Measurements from ENCODE around the gene NPY5R.
A peak's percentile ranks its signal among the peaks of the same experiment; 100 is the strongest.

NPY5R gene

DNA sequence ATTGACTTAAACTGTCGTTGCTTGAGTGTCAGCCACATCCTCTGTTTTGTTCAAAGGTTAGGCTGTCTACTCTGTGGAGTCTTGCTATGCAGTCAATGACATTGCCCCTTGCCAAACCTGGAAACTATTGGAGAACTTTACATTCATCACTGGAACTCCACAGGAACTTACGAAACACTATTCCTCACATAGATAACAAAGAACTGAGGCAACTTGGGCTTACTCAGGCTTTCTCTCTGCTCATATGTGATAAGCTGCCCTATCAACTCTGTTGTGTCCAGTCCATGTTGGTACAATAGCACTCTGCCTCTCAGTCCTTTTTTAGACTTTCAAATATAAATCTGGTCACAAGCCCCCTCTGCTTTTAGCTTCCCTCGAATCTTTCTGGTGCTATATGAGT, 9.4 kb downstream of the NPY5R start:
- Histone ChIP-seq H3K4me1 (ENCODE audit: low read length) (no peaks in the 10 kb centered on the region), H3K79me2 (ENCODE audit: low read length) (no peaks in the 10 kb centered on the region), H3K4me2 (ENCODE audit: low read depth, low read length) (no peak overlapping the region), H3K4me3 (ENCODE audit: low read length) (no peak overlapping the region), H3F3A (ENCODE audit: insufficient read depth, low read length) (no peaks in the 10 kb centered on the region), H2AFZ (ENCODE audit: low read length) (no peak overlapping the region), H3K36me3 (replicated peaks; ENCODE audit: insufficient read depth, low read length) (no peaks in the 10 kb centered on the region), H3K9me2 (replicated peaks; ENCODE audit: insufficient read depth, low read length) (no peaks in the 10 kb centered on the region), H3K27me3 (replicated peaks; ENCODE audit: insufficient read depth, low read length) (no peaks in the 10 kb centered on the region), H3K9ac (ENCODE audit: low read length) (no peak overlapping the region), H4K20me1 (ENCODE audit: insufficient read depth, low read length) (no peaks in the 10 kb centered on the region), H3K9me3 (replicated peaks; ENCODE audit: insufficient read depth, low read length) (no peaks in the 10 kb centered on the region), H3K27ac (ENCODE audit: low read length) (no peak overlapping the region)
- DNase-seq, result no peak
- TF ChIP-seq, protein P1, sequence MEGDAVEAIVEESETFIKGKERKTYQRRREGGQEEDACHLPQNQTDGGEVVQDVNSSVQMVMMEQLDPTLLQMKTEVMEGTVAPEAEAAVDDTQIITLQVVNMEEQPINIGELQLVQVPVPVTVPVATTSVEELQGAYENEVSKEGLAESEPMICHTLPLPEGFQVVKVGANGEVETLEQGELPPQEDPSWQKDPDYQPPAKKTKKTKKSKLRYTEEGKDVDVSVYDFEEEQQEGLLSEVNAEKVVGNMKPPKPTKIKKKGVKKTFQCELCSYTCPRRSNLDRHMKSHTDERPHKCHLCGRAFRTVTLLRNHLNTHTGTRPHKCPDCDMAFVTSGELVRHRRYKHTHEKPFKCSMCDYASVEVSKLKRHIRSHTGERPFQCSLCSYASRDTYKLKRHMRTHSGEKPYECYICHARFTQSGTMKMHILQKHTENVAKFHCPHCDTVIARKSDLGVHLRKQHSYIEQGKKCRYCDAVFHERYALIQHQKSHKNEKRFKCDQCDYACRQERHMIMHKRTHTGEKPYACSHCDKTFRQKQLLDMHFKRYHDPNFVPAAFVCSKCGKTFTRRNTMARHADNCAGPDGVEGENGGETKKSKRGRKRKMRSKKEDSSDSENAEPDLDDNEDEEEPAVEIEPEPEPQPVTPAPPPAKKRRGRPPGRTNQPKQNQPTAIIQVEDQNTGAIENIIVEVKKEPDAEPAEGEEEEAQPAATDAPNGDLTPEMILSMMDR (IDR thresholded peaks at IDR 0.05; ENCODE audit: low read length), result no peak
- TF ChIP-seq EZH2 (optimal IDR thresholded peaks at IDR 0.05; ENCODE audit: low read depth, low read length), result no peak
- no peak for TF ChIP-seq EZH2phosphoT487 (IDR thresholded peaks at IDR 0.05; ENCODE audit: low read length)

GRCh38 chr4:163356104-163356503, 12.4 kb downstream of the NPY5R start:
- DNase-seq, result no peak
- no peak overlapping the region for H2AFZ ChIP-seq (ENCODE audit: low read length)
- no peaks in the 10 kb centered on the region for H3K9me3 ChIP-seq (replicated peaks; ENCODE audit: insufficient read depth, low read length)
- no peaks in the 10 kb centered on the region for H3F3A ChIP-seq (ENCODE audit: insufficient read depth, low read length)
- H3K27ac ChIP-seq (ENCODE audit: low read length), result no peak overlapping the region
- no peaks in the 10 kb centered on the region for H4K20me1 ChIP-seq (ENCODE audit: insufficient read depth, low read length)
- H3K9ac ChIP-seq (ENCODE audit: low read length), result no peak overlapping the region
- H3K9me2 ChIP-seq (replicated peaks; ENCODE audit: insufficient read depth, low read length), result no peaks in the 10 kb centered on the region
- no peaks in the 10 kb centered on the region for H3K4me1 ChIP-seq (ENCODE audit: low read length)
- no peaks in the 10 kb centered on the region for H3K79me2 ChIP-seq (ENCODE audit: low read length)
- H3K4me2 ChIP-seq (ENCODE audit: low read depth, low read length), result no peak overlapping the region
- no peaks in the 10 kb centered on the region for H3K36me3 ChIP-seq (replicated peaks; ENCODE audit: insufficient read depth, low read length)
- H3K27me3 ChIP-seq (replicated peaks; ENCODE audit: insufficient read depth, low read length), result no peaks in the 10 kb centered on the region
- no peak overlapping the region for H3K4me3 ChIP-seq (ENCODE audit: low read length)
- TF ChIP-seq, protein P1 (IDR thresholded peaks at IDR 0.05; ENCODE audit: low read length), result peak; percentile 9; the same call in 1 of the 2 replicates
- TF ChIP-seq EZH2phosphoT487 (IDR thresholded peaks at IDR 0.05; ENCODE audit: low read length), result no peak

GRCh38 chr4:163367651-163368050, 24.0 kb downstream of the NPY5R start:
- H3K4me1 ChIP-seq (ENCODE audit: low read length), result no peaks in the 10 kb centered on the region
- no peaks in the 10 kb centered on the region for H4K20me1 ChIP-seq (ENCODE audit: insufficient read depth, low read length)
- H3K9me2 ChIP-seq (replicated peaks; ENCODE audit: insufficient read depth, low read length), result no peaks in the 10 kb centered on the region; the same call in 1 of the 2 replicates
- TF ChIP-seq EZH2 (optimal IDR thresholded peaks at IDR 0.05; ENCODE audit: low read depth, low read length) (no peak), EZH2phosphoT487 (IDR thresholded peaks at IDR 0.05; ENCODE audit: low read length) (no peak)
- TF ChIP-seq, protein P1 (IDR thresholded peaks at IDR 0.05; ENCODE audit: low read length), result no peak
- no peak for DNase-seq
- H3K27me3 ChIP-seq (replicated peaks; ENCODE audit: insufficient read depth, low read length), result no peaks in the 10 kb centered on the region
- H3K9me3 ChIP-seq (replicated peaks; ENCODE audit: insufficient read depth, low read length), result no peaks in the 10 kb centered on the region
- H3F3A ChIP-seq (ENCODE audit: insufficient read depth, low read length), result no peaks in the 10 kb centered on the region
- no peak overlapping the region for H3K4me2 ChIP-seq (ENCODE audit: low read depth, low read length)
- no peak overlapping the region for H3K4me3 ChIP-seq (ENCODE audit: low read length)
- H3K27ac ChIP-seq (ENCODE audit: low read length), result no peak overlapping the region
- no peak overlapping the region for H2AFZ ChIP-seq (ENCODE audit: low read length)
- H3K9ac ChIP-seq (ENCODE audit: low read length), result no peak overlapping the region
- H3K79me2 ChIP-seq (ENCODE audit: low read length), result no peaks in the 10 kb centered on the region
- H3K36me3 ChIP-seq (replicated peaks; ENCODE audit: insufficient read depth, low read length), result no peaks in the 10 kb centered on the region
